Epidermal melanocyte (primary cell): Measurements from ENCODE around the gene ATRIP.
A peak's percentile ranks its signal among the peaks of the same experiment; 100 is the strongest.

Experiments used
- DNase-seq: peaks from one replicate; pipeline ENCODE4 v3.0.0; 2011; ENCODE audit warnings: low spot score; ENCODE audit not compliant: insufficient read length

The ATRIP gene

DNA sequence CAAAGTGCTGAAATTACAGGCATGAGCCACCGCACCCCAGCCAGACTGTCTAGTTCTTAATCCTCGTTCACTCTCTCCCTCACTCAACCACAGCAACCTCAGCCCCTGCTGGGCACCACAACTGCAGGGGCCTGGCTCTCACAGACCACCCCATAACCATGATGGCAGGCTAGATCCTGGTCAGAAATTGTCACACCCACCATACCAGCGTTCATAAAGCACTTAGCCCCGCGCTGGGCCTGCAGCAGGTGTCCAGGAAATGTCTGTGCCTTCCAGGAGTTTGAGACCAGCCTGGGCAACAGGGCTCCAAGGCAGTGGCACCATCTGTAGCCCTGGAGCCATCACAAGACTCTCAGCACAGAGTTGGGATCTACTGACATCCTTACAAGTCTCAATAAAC lies 55.6 kb downstream of the ATRIP start:
- DNase-seq: no peak

- no peak for DNase-seq
Observed at GRCh38 chr3:48502728-48503168, 56.2 kb downstream of the ATRIP start.

- DNase-seq: no peak
Observed at GRCh38 chr3:48503401-48504050, 57.0 kb downstream of the ATRIP start.

- DNase-seq: peak; percentile 43
Observed at GRCh38 chr3:48504051-48504946, 57.8 kb downstream of the ATRIP start, which contains the start of gene SHISA5. SHISA5 (minus strand) TSS chr3:48504174; CDS start chr3:48504094, 80 bp downstream.

- DNase-seq: no peak
Observed at GRCh38 chr3:48505146-48505545, 58.6 kb downstream of the ATRIP start.

DNA sequence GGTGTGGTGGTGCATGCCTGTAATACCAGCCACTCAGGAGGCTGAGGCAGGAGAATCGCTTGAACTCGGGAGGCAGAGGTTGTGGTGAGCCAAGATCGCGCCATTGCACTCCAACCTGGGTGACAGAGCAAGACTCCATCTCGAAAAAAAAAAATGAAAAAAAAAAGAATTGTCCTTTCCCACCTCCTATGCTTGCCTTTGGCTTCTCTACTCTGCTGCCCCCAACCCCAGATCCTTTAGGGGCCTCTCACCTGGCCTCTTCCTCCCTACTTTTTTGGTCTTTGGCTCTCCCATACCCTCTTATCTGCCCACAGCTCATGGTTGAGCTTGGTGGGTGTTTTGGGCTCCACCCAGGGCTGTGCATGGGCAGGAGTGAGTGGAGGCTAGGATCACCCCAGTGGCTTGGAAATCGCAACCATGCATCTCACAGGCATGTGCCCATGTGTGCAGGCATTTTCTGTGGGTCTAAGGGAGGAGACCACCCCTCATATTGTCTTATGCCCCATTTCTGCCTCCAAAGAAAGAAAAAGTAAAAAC lies 59.5 kb downstream of the ATRIP start:
- no peak for DNase-seq

DNA sequence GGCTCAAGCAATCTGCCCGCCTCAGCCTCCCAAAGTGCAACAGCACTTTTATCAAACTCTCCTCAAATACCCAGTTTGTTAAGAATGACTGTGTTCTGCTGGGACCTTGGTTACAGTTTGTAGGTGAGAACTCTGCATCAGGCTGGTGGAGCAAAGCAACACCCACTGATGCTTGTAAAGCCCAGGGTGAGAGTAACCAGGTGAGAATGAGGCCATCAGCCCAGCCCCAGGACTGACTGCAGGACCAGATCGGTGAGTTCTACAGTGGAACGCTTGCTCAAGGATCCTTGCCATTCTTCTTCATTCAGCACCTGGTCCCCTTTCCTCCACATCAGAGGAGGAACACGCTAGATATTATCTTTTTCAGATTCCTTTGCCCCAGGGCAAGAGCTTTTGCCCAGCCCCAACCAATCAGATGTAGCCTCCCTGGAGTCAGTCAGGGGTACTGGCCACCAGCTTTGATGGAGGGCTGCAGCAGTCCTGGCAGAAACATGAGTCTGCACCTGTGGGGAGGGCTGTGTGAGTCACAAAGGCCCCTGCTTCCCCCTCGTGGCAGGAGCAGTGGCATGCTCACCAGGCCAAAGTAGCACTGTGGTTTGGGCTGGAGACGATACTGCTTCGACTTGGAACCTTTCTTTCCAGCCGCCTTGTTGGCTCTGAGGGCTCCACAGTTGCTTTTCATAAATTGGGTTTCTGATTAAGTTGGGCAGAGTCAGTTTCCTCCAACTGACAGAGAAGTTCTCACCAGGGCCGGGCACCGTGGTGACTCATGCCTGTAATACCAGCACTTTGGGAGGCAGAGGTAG lies 60.9 kb downstream of the ATRIP start:
- DNase-seq: no peak

DNA sequence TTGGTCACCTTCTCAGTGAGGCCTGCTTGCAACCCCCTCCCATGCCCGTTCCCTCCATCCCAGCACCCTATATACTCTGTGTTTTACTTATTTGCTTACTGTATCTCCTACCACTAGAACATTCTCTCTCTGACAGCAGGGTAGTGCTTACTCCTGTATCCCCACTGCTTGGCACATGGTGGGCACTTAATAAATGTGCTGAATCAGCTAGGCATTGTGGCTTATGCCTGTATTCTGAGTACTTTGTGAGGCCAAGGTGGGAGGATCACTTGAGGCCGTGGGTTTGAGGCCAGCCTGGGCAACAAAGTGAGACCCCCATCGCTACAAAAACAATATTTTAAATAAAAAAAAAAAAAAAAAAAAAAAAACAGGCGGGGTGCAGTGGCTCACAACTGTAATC lies 65.0 kb downstream of the ATRIP start:
- DNase-seq: no peak

- no peak for DNase-seq
Observed at GRCh38 chr3:48514431-48515227, 68.1 kb downstream of the ATRIP start.
